ENCODE data around the gene ZNF771.

GRCh38 chr16:30380072-30380802 is 27.2 kb upstream of the ZNF771 start:
- TF ChIP-seq CTCF (optimal IDR thresholded peaks at IDR 0.05 in 1 of 3, IDR thresholded peaks at IDR 0.05 in 1 of 3, conservative IDR thresholded peaks at IDR 0.05 in 1 of 3; ENCODE audit: extremely low read depth in 1 of 3, insufficient read depth in 2 of 3, low read length in 3 of 3) (no peak), EZH2 (IDR thresholded peaks at IDR 0.05; ENCODE audit: low read length) (no peak)
